GM10266 (cell line): Measurements from ENCODE around the gene C9orf153.

ENCODE experiments used
- DNase-seq: peaks from one replicate; pipeline ENCODE4 v3.0.0; 2012; ENCODE audit errors: extremely low spot score
- CTCF ChIP-seq: IDR thresholded peaks from 2 replicates; pipeline ENCODE4 v1.5.1; 2012; ENCODE audit warnings: mild to moderate bottlenecking, low read depth; ENCODE audit not compliant: control insufficient read depth, insufficient read depth; ENCODE audit errors: missing control alignments

C9orf153 gene

GRCh38 chr9:86281593-86282076 is 22.2 kb upstream of the C9orf153 start:
- no peak for DNase-seq
- TF ChIP-seq CTCF: no peak

GRCh38 chr9:86280580-86280979 is 21.1 kb upstream of the C9orf153 start:
- TF ChIP-seq CTCF: no peak
- DNase-seq: no peak

GRCh38 chr9:86279839-86280238 is 20.4 kb upstream of the C9orf153 start:
- TF ChIP-seq CTCF: no peak

GRCh38 chr9:86277072-86277471 is 17.6 kb upstream of the C9orf153 start:
- DNase-seq: no peak
- no peak for TF ChIP-seq CTCF

More at GRCh38 chr9:86279839-86280238, 20.4 kb upstream of the C9orf153 start:
- no peak for DNase-seq

- TF ChIP-seq CTCF: no peak
- no peak for DNase-seq
These were observed 16.5 kb upstream of the C9orf153 start for GRCh38 chr9:86275962-86276361.

GRCh38 chr9:86274821-86275643 is 15.6 kb upstream of the C9orf153 start:
- DNase-seq: no peak
- TF ChIP-seq CTCF: no peak

- TF ChIP-seq CTCF: no peak
- no peak for DNase-seq
These were observed 12.8 kb upstream of the C9orf153 start for GRCh38 chr9:86272221-86272620.
